K562 (cell line): ENCODE results near the gene CDH18. TPM values are rescaled to one million over a fixed set of nuclear protein-coding genes. Genes with fewer than 3 reads are reported as not detected.

ENCODE experiments used
- ATAC-seq: fragments of 200-7000 bp; cut with Tn5 transposase; 3 replicates; pipeline ENCODE4 v1.9.1; 2020; ENCODE audit warnings: moderate library complexity
- BruUV-seq: library from RNA; stranded (reverse); fragments of 400-500 nt; replicated peaks from 2 replicates; lab custom pipeline; 2021; lab: Mats Ljungman, UMichigan
- CTCF ChIA-PET: fragments of 300-600 bp; formaldehyde crosslinking; extraction: SDS; loops from one replicate; lab custom pipeline; 2021; ENCODE audit warnings: low intra/inter-chr PET ratio; lab: Yijun Ruan, JAX
- POLR2A ChIA-PET: fragments of 300-600, 350-650 bp; sonication (Branson Sonifier 250); formaldehyde crosslinking; extraction: SDS; loops from one replicate; lab custom pipeline; 2021; ENCODE audit warnings: antibody characterized with exemption, inconsistent platforms; lab: Yijun Ruan, JAX
- DNase-seq, 4 experiments: peaks; one replicate each; pipeline versions ENCODE4 v3.0.0 to v3.0.0-alpha.2; 2011 to 2018; ENCODE audit warnings: low spot score in 3 of 4, mixed read lengths in 3 of 4; ENCODE audit errors: extremely low read depth in 1 of 4
- FAIRE-seq: peaks from 2 replicates; lab custom pipeline; 2011; peaks lifted over from hg19 to GRCh38; lab: Jason Lieb, UNC
- H2AFZ ChIP-seq: 2 replicates; pipeline ENCODE4 v1.6.0; 2011; ENCODE audit warnings: low read depth, low read length, control low read depth, inconsistent platforms
- H3K27ac ChIP-seq: fragments of 200-600 bp; 3 replicates; pipeline ENCODE4 v1.8.0; 2011; ENCODE audit warnings: low read depth, mild to moderate bottlenecking, control low read depth, inconsistent platforms, low read length, moderate library complexity, mixed read lengths; ENCODE audit errors: extremely low read depth
- H3K27me3 ChIP-seq, 2 experiments: fragments of 300-600 bp in 1 of 2; 2 replicates in 1 of 2; 3 replicates in 1 of 2; pipeline versions ENCODE4 v1.6.0 to v1.8.0; 2011; ENCODE audit warnings: inconsistent platforms in 2 of 2, low read length in 2 of 2, mild to moderate bottlenecking in 1 of 2, mixed read lengths in 1 of 2, moderate library complexity in 1 of 2; ENCODE audit not compliant: control insufficient read depth in 2 of 2, insufficient read depth in 2 of 2
- H3K36me3 ChIP-seq: fragments of 300-600 bp; 3 replicates; pipeline ENCODE4 v1.8.0; 2011; ENCODE audit warnings: mild to moderate bottlenecking, low read length, inconsistent platforms; ENCODE audit not compliant: control insufficient read depth, insufficient read depth
- H3K4me1 ChIP-seq, 2 experiments: fragments of 200-600 bp in 1 of 2; replicated peaks in 1 of 2; 2 replicates in 1 of 2; 3 replicates in 1 of 2; pipeline versions ENCODE4 v1.5.1 to v1.8.0; 2011; ENCODE audit warnings: inconsistent platforms in 2 of 2, low read length in 2 of 2, mild to moderate bottlenecking in 1 of 2, mixed read lengths in 1 of 2, moderate library complexity in 1 of 2; ENCODE audit not compliant: control insufficient read depth in 2 of 2, insufficient read depth in 2 of 2
- H3K4me2 ChIP-seq: 2 replicates; pipeline ENCODE4 v1.6.1; 2011; ENCODE audit warnings: low read length, control low read depth, inconsistent platforms, mixed read lengths; ENCODE audit not compliant: insufficient read depth
- H3K4me3 ChIP-seq: fragments of 200-600 bp; sonication (generic), shearing (Covaris generic); 2 replicates; pipeline ENCODE4 v1.5.1; 2016; ENCODE audit warnings: control low read depth, inconsistent platforms
- H3K79me2 ChIP-seq: fragments of 200-600 bp; 3 replicates; pipeline ENCODE4 v1.8.0; 2011; ENCODE audit warnings: low read length, inconsistent platforms; ENCODE audit not compliant: control insufficient read depth, insufficient read depth
- H3K9ac ChIP-seq, 2 experiments: 2 replicates each; pipeline versions ENCODE4 v1.6.0 to v1.6.1; 2011; ENCODE audit warnings: low read depth in 2 of 2, low read length in 2 of 2, control low read depth in 1 of 2, inconsistent platforms in 1 of 2, mild to moderate bottlenecking in 1 of 2, mixed read lengths in 1 of 2; ENCODE audit not compliant: insufficient read depth in 1 of 2
- H3K9me1 ChIP-seq: one replicate; pipeline ENCODE4 v1.6.0; 2011; ENCODE audit warnings: inconsistent platforms, mild to moderate bottlenecking, low read length, moderate library complexity; ENCODE audit not compliant: control insufficient read depth, insufficient read depth
- H3K9me3 ChIP-seq: replicated peaks from 2 replicates; pipeline ENCODE4 v1.5.1; 2011; ENCODE audit warnings: low read depth, low read length, inconsistent platforms; ENCODE audit not compliant: control insufficient read depth, insufficient read depth
- H4K20me1 ChIP-seq: replicated peaks from 2 replicates; pipeline ENCODE4 v1.6.1; 2011; ENCODE audit warnings: low read length, inconsistent platforms, mixed read lengths; ENCODE audit not compliant: control insufficient read depth, insufficient read depth
- HINFP ChIP-seq: fragments of 450-650 bp; conservative IDR thresholded peaks from 2 replicates; pipeline ENCODE4 v1.6.1; 2016; ENCODE audit warnings: missing genetic modification characterization, low read depth, mild to moderate bottlenecking, control low read depth, missing compliant biosample characterization
- HSF4 ChIP-seq: fragments of 250-450 bp; sonication (Bioruptor Pico); IDR thresholded peaks from 2 replicates; pipeline ENCODE4 v2.1.2; 2022; ENCODE audit warnings: mild to moderate bottlenecking, moderate library complexity, borderline replicate concordance
- MAFF ChIP-seq: IDR thresholded peaks from 2 replicates; pipeline ENCODE4 v1.6.1; 2012; ENCODE audit warnings: low read length, improper control_type of control experiment
- NFE2L1 ChIP-seq: fragments of 450-650 bp; IDR thresholded peaks from 2 replicates; pipeline ENCODE4 v1.6.1; 2016; ENCODE audit warnings: missing genetic modification characterization, low read depth, mild to moderate bottlenecking, missing compliant biosample characterization, moderate library complexity, borderline replicate concordance
- SMAD4 ChIP-seq: fragments of 250-450 bp; sonication (Bioruptor Pico); conservative IDR thresholded peaks from 2 replicates; pipeline ENCODE4 v1.8.0; 2021; ENCODE audit warnings: inconsistent platforms, mild to moderate bottlenecking, moderate library complexity
- SMARCA5 ChIP-seq: fragments of 450-650 bp; IDR thresholded peaks from 2 replicates; pipeline ENCODE4 v1.6.1; 2016
- SREBF1 ChIP-seq: fragments of 150-350 bp; IDR thresholded peaks from 2 replicates; pipeline ENCODE4 v1.6.1; 2014; ENCODE audit warnings: antibody characterized with exemption, low read depth, low read length, borderline replicate concordance
- THAP12 ChIP-seq: fragments of 250-450 bp; sonication (Bioruptor Pico); IDR thresholded peaks from 2 replicates; pipeline ENCODE4 v1.9.0; 2021; ENCODE audit warnings: mild to moderate bottlenecking, inconsistent platforms
- ZNF232 ChIP-seq: sonication (generic); formaldehyde crosslinking; IDR thresholded peaks from 2 replicates; pipeline ENCODE4 v1.8.0; 2022; ENCODE audit warnings: mild to moderate bottlenecking, missing genetic modification reagents
- WGBS: fragments of 100-300 bp; shearing (Covaris generic); methylation state at CpG from one replicate; pipeline ENCODE4 v1.1.6; 2016; ENCODE audit warnings: low coverage, mixed read lengths; ENCODE audit not compliant: insufficient coverage; ENCODE audit errors: missing lambda C conversion rate; 5-methylcytosine and 5-hydroxymethylcytosine counted together
- in situ Hi-C: fragments of 300-500 bp; cut with MboI; formaldehyde crosslinking; loops from 4 replicates; pipeline ENCODE4 v1.15.0; 2018; ENCODE audit warnings: inconsistent platforms, mixed read lengths
- intact Hi-C: fragments of 100-400 bp; cut with micrococcal nuclease; formaldehyde crosslinking; loops from 2 replicates; pipeline ENCODE4 v1.14.2; 2022
- polyA plus RNA-seq, 8 experiments: library from polyadenylated mRNA; depleted of rRNA in 4 of 8; stranded (reverse) in 5 of 8; unstranded in 3 of 8; fragments of >200 nt; fragmentation: Nextera tagmentation in 2 of 8; fragmentation: Illumina TruSeq in 1 of 8; extraction: Ambion mirVana in 2 of 8; extraction: Trizol in 1 of 8; gene quantifications; 2 replicates each; pipeline versions ENCODE4 v1.2.1 to v1.2.3, GENCODE V29; 2011 to 2014; ENCODE audit warnings: inconsistent platforms in 1 of 8, missing spikeins in 1 of 8
- total RNA-seq, 7 experiments: library from RNA; depleted of rRNA in 6 of 7; stranded (reverse); fragments of >200 nt in 6 of 7; fragmentation: Illumina TruSeq in 2 of 7; extraction: Trizol in 2 of 7; gene quantifications; 2 replicates each; pipeline versions ENCODE4 v1.2.1 to v1.2.3, GENCODE V29; 2011 to 2021; ENCODE audit warnings: low replicate concordance in 1 of 7

CDH18 gene
- total and polyA plus RNA-seq, 9 of the 15 experiments (the other 6 are each of a cell fraction or from before 2014, with no cell fraction given) = 0.18 to 1.4 (median 0.31) TPM

GRCh38 chr5:19880859-19881436, 107.1 kb downstream of the CDH18 start:
- no peak for ATAC-seq
- no peak overlapping the region for H3K27ac ChIP-seq
- POLR2A ChIA-PET = no interaction called here

GRCh38 chr5:19880458-19880857, 107.5 kb downstream of the CDH18 start:
- no peak overlapping the region for H3K27ac ChIP-seq
- CTCF ChIA-PET = no interaction called here
- no peak for FAIRE-seq
- H3K4me1 ChIP-seq = no peaks in the 10 kb centered on the region
- no peak overlapping the region for H3K4me2 ChIP-seq
- no peaks in the 10 kb centered on the region for H3K9me1 ChIP-seq
- in situ Hi-C loops (no loop called here), intact Hi-C loops (no loop called here)
- no TSS peak for BruUV-seq
- H3K4me3 ChIP-seq = no peak overlapping the region
- H2AFZ ChIP-seq = no peak overlapping the region
- POLR2A ChIA-PET = no interaction called here
- ATAC-seq = no peak
- no peak overlapping the region for H3K9ac ChIP-seq
- DNase-seq = no peak
- H3K27me3 ChIP-seq = no peaks in the 10 kb centered on the region
- H3K79me2 ChIP-seq = no peaks in the 10 kb centered on the region
- H3K36me3 ChIP-seq = no peaks in the 10 kb centered on the region
- no peaks in the 10 kb centered on the region; the same call in 1 of the 2 replicates for H3K9me3 ChIP-seq
- no peaks in the 10 kb centered on the region for H4K20me1 ChIP-seq
- no peak for TF ChIP-seq MAFF
- no peak for TF ChIP-seq NFE2L1
- no peak for TF ChIP-seq SMAD4 (CRISPR knock-in tag)
- no peak for TF ChIP-seq HSF4 (CRISPR knock-in tag)
- no peak for TF ChIP-seq ZNF232 (CRISPR knock-in tag)
- TF ChIP-seq HINFP (tag) = no peak
- no peak for TF ChIP-seq THAP12

More at GRCh38 chr5:19880859-19881436, 107.1 kb downstream of the CDH18 start:
- H2AFZ ChIP-seq = no peak overlapping the region
- no peak for TF ChIP-seq SMARCA5
- TF ChIP-seq SREBF1 = no peak
- CTCF ChIA-PET = no interaction called here
- no peak overlapping the region for H3K9ac ChIP-seq
- WGBS = 0% methylated on average over 1 of the region's 1 CpG
- H3K79me2 ChIP-seq = no peaks in the 10 kb centered on the region
- H3K9me1 ChIP-seq = no peaks in the 10 kb centered on the region
- no peaks in the 10 kb centered on the region for H3K27me3 ChIP-seq
- H3K36me3 ChIP-seq = no peaks in the 10 kb centered on the region
- intact Hi-C loops = no loop called here
- in situ Hi-C loops = no loop called here
- H3K4me1 ChIP-seq = no peaks in the 10 kb centered on the region
- no peak overlapping the region for H3K4me2 ChIP-seq
- H3K9me3 ChIP-seq = no peaks in the 10 kb centered on the region; the same call in 1 of the 2 replicates
- FAIRE-seq = no peak
- DNase-seq = no peak
- H3K4me3 ChIP-seq = no peak overlapping the region
- no TSS peak for BruUV-seq
- H4K20me1 ChIP-seq = no peaks in the 10 kb centered on the region
